Measurements from ENCODE around the gene ADAM19. TPM values are rescaled to one million over a fixed set of nuclear protein-coding genes. Genes with fewer than 3 reads are reported as not detected.

ADAM19 gene
- polyA plus RNA-seq, 1 donor from 2014 or later: 9.9 TPM

- Histone ChIP-seq H4K20me1 (ENCODE audit: insufficient read depth) (no peaks in the 10 kb centered on the region), H3K9me3 (ENCODE audit: low read length) (no peaks in the 10 kb centered on the region), H3K36me3 (ENCODE audit: insufficient read depth, low read length) (no peaks in the 10 kb centered on the region), H3K4me2 (ENCODE audit: low read length) (peak overlapping the region; percentile 76), H3K9me2 (ENCODE audit: insufficient read depth, low read length) (no peaks in the 10 kb centered on the region), H3K27me3 (ENCODE audit: insufficient read depth, low read depth, low read length) (no peaks in the 10 kb centered on the region), H3K27ac (ENCODE audit: low read length) (peak overlapping the region; percentile 51), H3K9ac (ENCODE audit: low read length) (peak overlapping the region; percentile 91), H2AFZ (ENCODE audit: low read depth, low read length) (peak overlapping the region; percentile 96), H3K79me2 (replicated peaks; ENCODE audit: insufficient read depth, low read length) (peaks cover 13% of the 10 kb centered on the region), H3K4me3 (ENCODE audit: low read length) (peak overlapping the region; percentile 98), H3F3A (ENCODE audit: insufficient read depth, low read length, poor library complexity, severe bottlenecking) (no peaks in the 10 kb centered on the region)
- TF ChIP-seq RAD21 (conservative IDR thresholded peaks at IDR 0.05) (no peak), EZH2 (IDR thresholded peaks at IDR 0.05; ENCODE audit: borderline replicate concordance, insufficient read depth, low read length, poor library complexity, severe bottlenecking) (no peak), TAF1 (IDR thresholded peaks at IDR 0.05; ENCODE audit: low read depth) (no peak), CTCF (IDR thresholded peaks at IDR 0.05; ENCODE audit: poor library complexity, severe bottlenecking) (no peak), SMC3 (conservative IDR thresholded peaks at IDR 0.05; ENCODE audit: poor library complexity) (no peak), POLR2AphosphoS5 (IDR thresholded peaks at IDR 0.05) (no peak), EP300 (conservative IDR thresholded peaks at IDR 0.05; ENCODE audit: poor library complexity, severe bottlenecking) (no peak), MXI1 (conservative IDR thresholded peaks at IDR 0.05; ENCODE audit: poor library complexity, severe bottlenecking) (no peak), REST (IDR thresholded peaks at IDR 0.05; ENCODE audit: borderline replicate concordance) (no peak)
These were observed 857 bp downstream of the ADAM19 start for GRCh38 chr5:157574456-157575380.

GRCh38 chr5:157571357-157571827 is 4.2 kb downstream of the ADAM19 start:
- no peak overlapping the region for H3K4me3 ChIP-seq (ENCODE audit: low read length)
- no peaks in the 10 kb centered on the region for H3K9me2 ChIP-seq (ENCODE audit: insufficient read depth, low read length)
- H3F3A ChIP-seq (ENCODE audit: insufficient read depth, low read length, poor library complexity, severe bottlenecking): no peaks in the 10 kb centered on the region
- no peaks in the 10 kb centered on the region for H4K20me1 ChIP-seq (ENCODE audit: insufficient read depth)
- H3K4me2 ChIP-seq (ENCODE audit: low read length): no peak overlapping the region
- peaks cover 13% of the 10 kb centered on the region for H3K79me2 ChIP-seq (replicated peaks; ENCODE audit: insufficient read depth, low read length)
- H3K27ac ChIP-seq (ENCODE audit: low read length): no peak overlapping the region
- H3K36me3 ChIP-seq (ENCODE audit: insufficient read depth, low read length): no peaks in the 10 kb centered on the region
- TF ChIP-seq RAD21 (conservative IDR thresholded peaks at IDR 0.05) (no peak), EZH2 (IDR thresholded peaks at IDR 0.05; ENCODE audit: borderline replicate concordance, insufficient read depth, low read length, poor library complexity, severe bottlenecking) (no peak), MXI1 (conservative IDR thresholded peaks at IDR 0.05; ENCODE audit: poor library complexity, severe bottlenecking) (no peak), SMC3 (conservative IDR thresholded peaks at IDR 0.05; ENCODE audit: poor library complexity) (no peak), POLR2AphosphoS5 (IDR thresholded peaks at IDR 0.05) (no peak), REST (IDR thresholded peaks at IDR 0.05; ENCODE audit: borderline replicate concordance) (no peak)
- H3K9me3 ChIP-seq (ENCODE audit: low read length): no peaks in the 10 kb centered on the region
- H2AFZ ChIP-seq (ENCODE audit: low read depth, low read length): no peak overlapping the region
- H3K27me3 ChIP-seq (ENCODE audit: insufficient read depth, low read depth, low read length): no peaks in the 10 kb centered on the region
- H3K9ac ChIP-seq (ENCODE audit: low read length): no peak overlapping the region
